GM19025 (cell line): ENCODE data around the gene TMEM170A.
A peak's percentile ranks its signal among the peaks of the same experiment; 100 is the strongest.

Experiments
- ATAC-seq: cut with Tn5 transposase; IDR thresholded peaks from one replicate; pipeline ENCODE4 v1.9.1; 2021; ENCODE audit warnings: mild to moderate bottlenecking, low read depth, moderate library complexity; ENCODE audit not compliant: unreplicated experiment

TMEM170A gene

GRCh38 chr16:75482434-75483205, 18.1 kb upstream of the TMEM170A start:
- ATAC-seq: no peak

- no peak for ATAC-seq
These were observed 17.0 kb upstream of the TMEM170A start for GRCh38 chr16:75481475-75481874.

- no peak for ATAC-seq
These were observed 15.0 kb upstream of the TMEM170A start for GRCh38 chr16:75479421-75479990.

GRCh38 chr16:75478480-75479345, 14.2 kb upstream of the TMEM170A start:
- no peak for ATAC-seq

GRCh38 chr16:75477680-75478473, 13.4 kb upstream of the TMEM170A start:
- ATAC-seq: no peak

GRCh38 chr16:75476817-75477216, 12.3 kb upstream of the TMEM170A start:
- no peak for ATAC-seq

GRCh38 chr16:75475420-75475847, 10.9 kb upstream of the TMEM170A start:
- ATAC-seq: no peak

GRCh38 chr16:75472908-75473877, 8.7 kb upstream of the TMEM170A start:
- ATAC-seq: no peak

GRCh38 chr16:75471723-75472633, 7.5 kb upstream of the TMEM170A start:
- ATAC-seq: peak; percentile 64

GRCh38 chr16:75466760-75467159, 2.3 kb upstream of the TMEM170A start:
- ATAC-seq: no peak

- peak; percentile 9 for ATAC-seq
These were observed 934 bp downstream of the TMEM170A start for GRCh38 chr16:75463389-75464121.

- ATAC-seq: no peak
These were observed 1.7 kb downstream of the TMEM170A start for GRCh38 chr16:75462806-75463205.

GRCh38 chr16:75461575-75461974, 2.9 kb downstream of the TMEM170A start:
- ATAC-seq: no peak

- no peak for ATAC-seq
These were observed 4.0 kb downstream of the TMEM170A start for GRCh38 chr16:75460446-75460845.

- ATAC-seq: no peak
These were observed 4.8 kb downstream of the TMEM170A start for GRCh38 chr16:75459691-75460090.

- no peak for ATAC-seq
These were observed 6.0 kb downstream of the TMEM170A start for GRCh38 chr16:75458439-75458838.

- ATAC-seq: no peak
These were observed 6.5 kb downstream of the TMEM170A start for GRCh38 chr16:75458029-75458428.
